HCT116 (cell line): ENCODE results near the gene ENTPD3. TPM values are rescaled to one million over a fixed set of nuclear protein-coding genes. Genes with fewer than 3 reads are reported as not detected.

Experiments used
- ATAC-seq: fragments of 200-7000 bp; cut with Tn5 transposase; 2 replicates; pipeline ENCODE4 v1.9.1; 2020; ENCODE audit warnings: mild to moderate bottlenecking, moderate library complexity
- BruUV-seq: library from RNA; stranded (reverse); fragments of 400-500 nt; replicated peaks from 2 replicates; lab custom pipeline; 2021; lab: Mats Ljungman, UMichigan
- CTCF ChIA-PET: fragments of 300-600 bp; sonication (Branson Sonifier 250); formaldehyde crosslinking; loops from one replicate; lab custom pipeline; 2021; ENCODE audit warnings: antibody characterized with exemption; lab: Charles Lee
- POLR2A ChIA-PET: fragments of 300-600, 350-600 bp; sonication (Branson Sonifier 250); formaldehyde crosslinking; loops from one replicate; lab custom pipeline; 2021; ENCODE audit warnings: antibody characterized with exemption; lab: Charles Lee
- RAD21 ChIA-PET, 2 experiments: fragments of 300-600 bp; sonication (Branson Sonifier 250); formaldehyde crosslinking; loops; one replicate each; lab custom pipeline; 2023; ENCODE audit warnings: low total read pairs in 2 of 2; ENCODE audit not compliant: uncharacterized antibody in 2 of 2, unreplicated experiment in 2 of 2, low non-redundant PET in 1 of 2; lab: Charles Lee
- DNase-seq: peaks from one replicate; pipeline ENCODE4 v3.0.0-alpha.2; 2010; ENCODE audit warnings: low read depth, low spot score
- H2AFZ ChIP-seq: fragments of 200-600 bp; shearing (Covaris generic), sonication (generic); 2 replicates; pipeline ENCODE4 v1.6.1; 2017; ENCODE audit warnings: low read depth, mixed run types, mixed read lengths, antibody characterized with exemption, low read length; ENCODE audit not compliant: poor library complexity, severe bottlenecking
- H3K27ac ChIP-seq: 2 replicates; pipeline ENCODE4 v1.5.1; 2012; ENCODE audit warnings: low read depth, low read length
- H3K27me3 ChIP-seq: fragments of 200-600 bp; sonication (generic); 2 replicates; pipeline ENCODE4 v1.6.1; 2016; ENCODE audit warnings: mixed run types, low read length, mixed read lengths; ENCODE audit not compliant: insufficient read depth
- H3K36me3 ChIP-seq, 2 experiments: fragments of 200-500 bp in 1 of 2; fragments of 200-600 bp in 1 of 2; sonication (Bioruptor generic) in 1 of 2; sonication (generic) in 1 of 2; 2 replicates each; pipeline versions ENCODE4 v1.5.1 to v1.6.1; 2014 to 2016; ENCODE audit warnings: low read length in 2 of 2, inconsistent platforms in 1 of 2, mixed read lengths in 1 of 2, mixed run types in 1 of 2; ENCODE audit not compliant: insufficient read depth in 2 of 2, control insufficient read depth in 1 of 2
- H3K4me1 ChIP-seq, 2 experiments: fragments of 200-600 bp in 1 of 2; sonication (generic) in 1 of 2; 2 replicates each; pipeline versions ENCODE4 v1.5.1 to v1.6.1; 2012 to 2017; ENCODE audit warnings: low read length in 2 of 2, inconsistent platforms in 1 of 2, mild to moderate bottlenecking in 1 of 2, mixed read lengths in 1 of 2, mixed run types in 1 of 2, moderate library complexity in 1 of 2; ENCODE audit not compliant: insufficient read depth in 2 of 2, control insufficient read depth in 1 of 2
- H3K4me2 ChIP-seq: fragments of 200-600 bp; sonication (generic); 2 replicates; pipeline ENCODE4 v1.6.1; 2017; ENCODE audit warnings: mixed run types, low read length, mixed read lengths
- H3K4me3 ChIP-seq, 2 experiments: fragments of 200-600 bp in 1 of 2; sonication (generic) in 1 of 2; replicated peaks in 1 of 2; 2 replicates each; pipeline ENCODE4 v1.5.1; 2011 to 2016; ENCODE audit warnings: low read length in 2 of 2, control low read depth in 1 of 2, low read depth in 1 of 2, mild to moderate bottlenecking in 1 of 2, mixed read lengths in 1 of 2, mixed run types in 1 of 2
- H3K79me2 ChIP-seq: fragments of 200-600 bp; sonication (generic); 2 replicates; pipeline ENCODE4 v1.6.1; 2017; ENCODE audit warnings: mild to moderate bottlenecking, mixed run types, low read length, moderate library complexity, mixed read lengths; ENCODE audit not compliant: insufficient read depth
- H3K9ac ChIP-seq: fragments of 200-600 bp; sonication (generic); 2 replicates; pipeline ENCODE4 v1.6.1; 2016; ENCODE audit warnings: low read length, mixed read lengths
- H3K9me2 ChIP-seq: fragments of 200-600 bp; sonication (generic), shearing (Covaris generic); 2 replicates; pipeline ENCODE4 v1.6.1; 2017; ENCODE audit warnings: mixed run types, mild to moderate bottlenecking, moderate library complexity; ENCODE audit not compliant: insufficient read depth
- H3K9me3 ChIP-seq, 2 experiments: fragments of 200-500 bp in 1 of 2; fragments of 200-600 bp in 1 of 2; sonication (Bioruptor generic) in 1 of 2; sonication (generic) in 1 of 2; 2 replicates each; pipeline ENCODE4 v1.6.1; 2014 to 2017; ENCODE audit warnings: low read length in 2 of 2, mixed read lengths in 2 of 2, inconsistent platforms in 1 of 2, low read depth in 1 of 2, mild to moderate bottlenecking in 1 of 2, mixed run types in 1 of 2, moderate library complexity in 1 of 2; ENCODE audit not compliant: control insufficient read depth in 1 of 2, insufficient read depth in 1 of 2
- H4K20me1 ChIP-seq: fragments of 200-600 bp; sonication (generic), shearing (Covaris generic); 2 replicates; pipeline ENCODE4 v1.6.1; 2017; ENCODE audit warnings: mixed run types, mild to moderate bottlenecking, moderate library complexity; ENCODE audit not compliant: insufficient read depth
- ATF3 ChIP-seq: IDR thresholded peaks from 2 replicates; pipeline ENCODE4 v1.6.1; 2012
- CBX3 ChIP-seq: IDR thresholded peaks from 2 replicates; pipeline ENCODE4 v1.6.1; 2012; ENCODE audit warnings: low read depth
- CTCF ChIP-seq, 3 experiments: fragments of 200-600 bp in 1 of 3; sonication (generic) in 1 of 3; IDR thresholded peaks in 2 of 3; conservative IDR thresholded peaks in 1 of 3; 2 replicates each; pipeline ENCODE4 v1.5.1; 2012 to 2017; ENCODE audit warnings: low read depth in 2 of 3, low read length in 2 of 3, antibody characterized with exemption in 1 of 3, borderline replicate concordance in 1 of 3, control low read depth in 1 of 3, mild to moderate bottlenecking in 1 of 3, mixed read lengths in 1 of 3, mixed run types in 1 of 3, moderate library complexity in 1 of 3; ENCODE audit not compliant: insufficient read depth in 1 of 3
- EGR1 ChIP-seq: IDR thresholded peaks from 2 replicates; pipeline ENCODE4 v1.6.1; 2012; ENCODE audit warnings: low read depth
- EZH2 ChIP-seq: fragments of 200-600 bp; sonication (generic); IDR thresholded peaks from 2 replicates; pipeline ENCODE4 v1.6.1; 2017; ENCODE audit warnings: antibody characterized with exemption, mixed run types
- EZH2phosphoT487 ChIP-seq: fragments of 200-600 bp; IDR thresholded peaks from 2 replicates; pipeline ENCODE4 v1.6.1; 2018; ENCODE audit warnings: antibody characterized with exemption, borderline replicate concordance
- FOSL1 ChIP-seq: IDR thresholded peaks from 2 replicates; pipeline ENCODE4 v1.6.1; 2012; ENCODE audit warnings: low read depth
- MAX ChIP-seq: IDR thresholded peaks from 2 replicates; pipeline ENCODE4 v1.6.1; 2012
- SRF ChIP-seq: IDR thresholded peaks from 2 replicates; pipeline ENCODE4 v1.6.1; 2012; ENCODE audit warnings: low read depth
- ZBTB33 ChIP-seq: IDR thresholded peaks from 2 replicates; pipeline ENCODE4 v1.6.1; 2011; ENCODE audit warnings: mild to moderate bottlenecking, low read length, moderate library complexity; ENCODE audit not compliant: insufficient replicate concordance; ENCODE audit errors: extremely low read depth
- intact Hi-C: fragments of 100-400 bp; cut with micrococcal nuclease; formaldehyde crosslinking; loops from 2 replicates; pipeline ENCODE4 v1.10.0; 2022
- total RNA-seq: library from RNA; stranded (reverse); gene quantifications from one replicate; pipeline ENCODE4 v1.2.1, GENCODE V29; 2021; ENCODE audit not compliant: unreplicated experiment

ENTPD3 gene
- total RNA-seq, 1 experiment from 2014 or later, result not detected

GRCh38 chr3:40355410-40355809, 31.6 kb upstream of the ENTPD3 start:
- H3K27me3 ChIP-seq, result no peaks in the 10 kb centered on the region; the same call in 1 of the 2 replicates
- no peak overlapping the region for H3K4me2 ChIP-seq
- ATAC-seq (no peak), DNase-seq (no peak)
- no peaks in the 10 kb centered on the region for H3K9me3 ChIP-seq
- H3K9ac ChIP-seq, result no peak overlapping the region
- H3K36me3 ChIP-seq, result no peaks in the 10 kb centered on the region
- no peaks in the 10 kb centered on the region for H3K79me2 ChIP-seq
- no peak overlapping the region for H3K27ac ChIP-seq
- CTCF ChIA-PET, result no interaction called here
- no peaks in the 10 kb centered on the region for H4K20me1 ChIP-seq
- no peak for TF ChIP-seq FOSL1
- no peak for TF ChIP-seq ZBTB33
- no peak for TF ChIP-seq ATF3
- TF ChIP-seq SRF, result no peak
- TF ChIP-seq MAX, result no peak
- no peak for TF ChIP-seq CTCF (IDR thresholded peaks at IDR 0.05 in 2 of 3, conservative IDR thresholded peaks at IDR 0.05 in 1 of 3; ENCODE audit: borderline replicate concordance in 1 of 3, insufficient read depth in 1 of 3, low read depth in 2 of 3, low read length in 2 of 3)
- TF ChIP-seq EZH2phosphoT487, result no peak
- TF ChIP-seq EGR1, result no peak
- no peak for TF ChIP-seq CBX3
- no peak for TF ChIP-seq EZH2
- no peak overlapping the region for H3K4me3 ChIP-seq
- H3K9me2 ChIP-seq, result no peaks in the 10 kb centered on the region
- no TSS peak for BruUV-seq
- POLR2A ChIA-PET, result no interaction called here
- RAD21 ChIA-PET, result no interaction called here
- no peaks in the 10 kb centered on the region for H3K4me1 ChIP-seq
- intact Hi-C loops, result no loop called here
- no peak overlapping the region for H2AFZ ChIP-seq
